ENCODE data around the gene ATP2B2. TPM values are rescaled to one million over a fixed set of nuclear protein-coding genes. Genes with fewer than 3 reads are reported as not detected.

Gene ATP2B2
- total RNA-seq, 1 experiment from 2014 or later: not detected

GRCh38 chr3:10341901-10342398 lies 163.4 kb downstream of the ATP2B2 start:
- H3K27me3 Mint-ChIP-seq (ENCODE audit: unreplicated experiment): peaks cover 85% of the 10 kb centered on the region
- no peaks in the 10 kb centered on the region for H3K4me1 Mint-ChIP-seq (ENCODE audit: low read depth, unreplicated experiment)
- no TSS peak for BruUV-seq (replicated peaks)
- intact Hi-C loops (cut with micrococcal nuclease; ENCODE audit: unreplicated experiment): no loop called here
- no peak overlapping the region for H3K4me3 Mint-ChIP-seq (ENCODE audit: low read depth, unreplicated experiment)
- CTCF ChIA-PET: interaction anchor here (0.6 kb wide), 1 partner anchor 22 kb away, joined by 11 read pairs; no protein-coding TSS in a partner anchor
- H3K36me3 Mint-ChIP-seq (ENCODE audit: insufficient read depth, unreplicated experiment): no peaks in the 10 kb centered on the region
- no peaks in the 10 kb centered on the region for H3K9me3 Mint-ChIP-seq (ENCODE audit: low read depth, unreplicated experiment)
- DNase-seq: no peak
- H3K27ac Mint-ChIP-seq (ENCODE audit: unreplicated experiment): no peak overlapping the region
- TF ChIP-seq CTCF (IDR thresholded peaks at IDR 0.05; ENCODE audit: unreplicated experiment): no peak

GRCh38 chr3:10340476-10340875 lies 164.9 kb downstream of the ATP2B2 start:
- H3K4me1 Mint-ChIP-seq (ENCODE audit: low read depth, unreplicated experiment): no peaks in the 10 kb centered on the region
- no peaks in the 10 kb centered on the region for H3K9me3 Mint-ChIP-seq (ENCODE audit: low read depth, unreplicated experiment)
- TF ChIP-seq CTCF (IDR thresholded peaks at IDR 0.05; ENCODE audit: unreplicated experiment): no peak
- BruUV-seq (replicated peaks): no TSS peak
- no peak overlapping the region for H3K27ac Mint-ChIP-seq (ENCODE audit: unreplicated experiment)
- intact Hi-C loops (cut with micrococcal nuclease; ENCODE audit: unreplicated experiment): no loop called here
- no peaks in the 10 kb centered on the region for H3K36me3 Mint-ChIP-seq (ENCODE audit: insufficient read depth, unreplicated experiment)
- CTCF ChIA-PET: no interaction called here
- DNase-seq: no peak
- peaks cover 75% of the 10 kb centered on the region for H3K27me3 Mint-ChIP-seq (ENCODE audit: unreplicated experiment)
- H3K4me3 Mint-ChIP-seq (ENCODE audit: low read depth, unreplicated experiment): no peak overlapping the region

DNA sequence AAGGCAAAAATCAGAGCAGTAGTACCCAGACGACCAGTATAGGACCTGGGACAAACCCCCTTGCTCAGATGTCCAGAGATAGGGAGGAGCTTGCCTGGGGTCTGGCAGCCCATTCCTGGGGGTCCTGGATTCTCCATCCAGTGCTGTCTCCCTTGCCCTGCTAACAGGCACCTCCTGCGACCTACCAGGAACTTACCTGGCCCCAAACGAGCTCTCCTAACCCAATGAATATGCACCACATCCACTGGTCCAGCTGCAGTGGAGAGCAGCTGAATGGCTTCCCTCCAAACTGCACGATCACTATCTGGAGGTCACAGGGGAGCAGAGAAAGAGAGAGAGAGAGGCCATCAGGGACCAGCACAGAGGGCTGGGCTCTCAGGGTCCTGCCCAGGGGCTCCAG lies 165.3 kb downstream of the ATP2B2 start:
- peaks cover 75% of the 10 kb centered on the region for H3K27me3 Mint-ChIP-seq (ENCODE audit: unreplicated experiment)

DNA sequence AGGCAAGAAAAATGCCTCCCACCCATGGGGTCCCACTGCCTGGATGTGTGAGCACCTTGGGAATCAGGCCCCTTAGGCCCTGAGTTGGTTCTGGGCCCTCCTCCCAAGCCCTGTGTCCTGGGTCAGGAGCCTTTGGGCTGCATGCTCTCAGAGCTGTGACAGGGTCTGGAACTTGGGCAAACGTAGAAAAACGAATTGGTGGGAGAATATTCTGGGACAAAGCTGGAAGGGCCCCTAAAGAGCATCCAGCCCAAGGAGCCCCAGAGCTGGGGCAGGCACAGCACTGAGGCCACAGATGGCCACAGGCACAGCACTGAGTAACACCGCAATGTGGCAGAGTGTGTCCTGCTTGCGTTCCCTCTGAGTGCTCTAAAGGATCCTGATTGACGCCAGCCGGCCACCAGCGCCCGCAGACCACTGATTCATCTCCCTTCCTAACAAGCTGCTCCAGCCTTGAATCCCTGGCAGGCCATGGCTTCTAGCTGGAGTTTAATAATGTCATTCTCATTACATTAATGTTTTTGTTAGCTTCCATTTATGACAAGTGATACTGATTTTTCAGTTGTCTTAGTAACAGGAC lies 165.9 kb downstream of the ATP2B2 start:
- H3K9me3 Mint-ChIP-seq (ENCODE audit: low read depth, unreplicated experiment): no peaks in the 10 kb centered on the region
- no peak overlapping the region for H3K27ac Mint-ChIP-seq (ENCODE audit: unreplicated experiment)
- H3K4me1 Mint-ChIP-seq (ENCODE audit: low read depth, unreplicated experiment): no peaks in the 10 kb centered on the region
- H3K27me3 Mint-ChIP-seq (ENCODE audit: unreplicated experiment): peaks cover 77% of the 10 kb centered on the region
- no TSS peak for BruUV-seq (replicated peaks)
- no peak for TF ChIP-seq CTCF (IDR thresholded peaks at IDR 0.05; ENCODE audit: unreplicated experiment)
- H3K4me3 Mint-ChIP-seq (ENCODE audit: low read depth, unreplicated experiment): no peak overlapping the region
- intact Hi-C loops (cut with micrococcal nuclease; ENCODE audit: unreplicated experiment): no loop called here
- no peak for DNase-seq
- H3K36me3 Mint-ChIP-seq (ENCODE audit: insufficient read depth, unreplicated experiment): no peaks in the 10 kb centered on the region
- CTCF ChIA-PET: no interaction called here

More for the DNA sequence above, 165.3 kb downstream of the ATP2B2 start:
- Mint-ChIP-seq H3K27ac (ENCODE audit: unreplicated experiment) (no peak overlapping the region), H3K9me3 (ENCODE audit: low read depth, unreplicated experiment) (no peaks in the 10 kb centered on the region), H3K4me1 (ENCODE audit: low read depth, unreplicated experiment) (no peaks in the 10 kb centered on the region), H3K4me3 (ENCODE audit: low read depth, unreplicated experiment) (no peak overlapping the region), H3K36me3 (ENCODE audit: insufficient read depth, unreplicated experiment) (no peaks in the 10 kb centered on the region)
- DNase-seq: no peak
- no TSS peak for BruUV-seq (replicated peaks)
- intact Hi-C loops (cut with micrococcal nuclease; ENCODE audit: unreplicated experiment): no loop called here
- no peak for TF ChIP-seq CTCF (IDR thresholded peaks at IDR 0.05; ENCODE audit: unreplicated experiment)
- CTCF ChIA-PET: no interaction called here
